HL-60/S4 (cell line): Measurements from ENCODE around the gene C11orf54.
"Not testable (repeated sequence)": the region's sequence is repeated elsewhere in the genome, so short reads cannot be mapped to it uniquely, and the experiment has no call there.

Experiments
- in situ Hi-C: fragments of 300-500 bp; cut with MboI; formaldehyde crosslinking; loops from 2 replicates; pipeline ENCODE4 v1.14.3; 2022; ENCODE audit warnings: low sequenced_read_pairs

C11orf54 gene

DNA sequence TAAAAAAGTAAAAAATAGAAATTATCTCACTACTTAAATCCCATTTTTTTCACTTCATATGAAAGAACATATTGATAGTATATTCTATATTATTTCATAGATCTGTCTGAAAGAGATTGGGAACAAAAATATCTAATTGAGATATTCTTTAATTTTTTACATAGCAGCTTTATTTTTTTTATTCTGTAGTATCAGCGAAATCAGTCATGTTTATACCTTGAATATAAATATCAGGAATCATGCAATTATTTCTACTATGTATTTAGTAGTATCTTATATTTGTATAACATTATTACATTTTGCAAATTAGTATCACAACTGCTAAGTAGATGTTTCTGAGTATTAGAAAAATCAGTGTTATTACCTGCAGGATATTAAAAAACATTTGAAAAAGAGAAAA, 20.4 kb downstream of the C11orf54 start:
- in situ Hi-C loops = no loop called here

- in situ Hi-C loops = no loop called here
Measured at GRCh38 chr11:93765551-93765950, 24.1 kb downstream of the C11orf54 start.

DNA sequence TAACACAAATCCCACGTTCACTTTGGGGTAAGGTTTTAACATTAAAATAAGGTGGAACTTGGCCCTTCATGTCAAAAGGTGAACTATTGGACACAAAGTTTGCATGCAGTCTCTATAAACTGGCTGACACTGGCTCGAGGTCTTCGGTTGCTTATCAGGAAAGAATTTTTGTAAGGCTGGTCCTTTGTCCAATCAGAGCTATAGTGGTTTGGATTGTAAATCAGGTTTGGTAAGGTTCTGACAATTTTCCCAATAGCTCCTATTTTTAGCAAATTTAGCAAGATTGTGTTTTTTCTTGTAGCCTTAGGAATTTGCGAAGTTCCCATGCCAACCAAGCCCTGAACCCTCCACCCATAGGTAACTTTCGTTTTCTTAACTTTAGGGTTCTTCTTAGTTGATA, 25.0 kb downstream of the C11orf54 start:
- in situ Hi-C loops = no loop called here

DNA sequence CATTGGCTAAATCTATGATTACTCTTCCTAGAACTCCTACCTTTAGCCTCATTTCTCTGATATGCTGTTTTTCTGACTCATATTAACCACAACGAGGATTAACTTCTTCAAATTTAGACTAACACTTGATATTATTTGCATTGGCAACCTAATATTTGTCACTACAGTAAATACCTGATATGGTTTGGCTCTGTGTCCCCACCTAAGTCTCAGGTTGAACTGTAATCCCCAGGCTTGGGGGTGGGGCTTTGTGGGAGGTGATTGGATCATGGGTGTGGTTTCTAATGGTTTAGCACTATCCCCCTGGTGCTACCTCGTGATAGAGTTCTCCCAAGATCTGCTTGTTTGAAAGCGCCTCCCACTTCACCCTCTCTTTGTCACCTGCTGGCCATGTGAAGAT, 25.5 kb downstream of the C11orf54 start:
- in situ Hi-C loops = no loop called here

DNA sequence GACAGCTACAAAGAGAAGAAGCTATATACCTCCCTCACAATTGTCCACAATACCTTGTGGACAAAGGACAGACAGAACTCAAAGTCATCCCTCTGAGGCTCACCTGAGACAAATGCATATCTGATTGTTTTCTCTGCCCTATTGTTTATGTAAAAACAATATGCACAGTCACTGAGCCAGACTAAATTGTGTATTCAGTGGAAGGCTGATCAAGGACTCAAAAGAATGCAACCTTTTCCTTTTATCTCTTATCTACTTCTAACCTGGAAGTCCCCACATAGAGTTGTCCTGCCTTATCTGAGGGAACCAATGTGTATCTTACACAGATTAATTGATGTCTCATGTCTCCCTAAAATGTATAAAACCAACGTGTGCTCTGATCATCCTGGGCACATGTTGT, 28.7 kb downstream of the C11orf54 start:
- in situ Hi-C loops = no loop called here

GRCh38 chr11:93772123-93772522, 30.7 kb downstream of the C11orf54 start:
- in situ Hi-C loops = no loop called here

- in situ Hi-C loops = no loop called here
Measured at GRCh38 chr11:93773045-93773477, 31.6 kb downstream of the C11orf54 start.

- in situ Hi-C loops = no loop called here
Measured at GRCh38 chr11:93773601-93774200, 32.2 kb downstream of the C11orf54 start.

- in situ Hi-C loops = not testable (repeated sequence)
Measured at GRCh38 chr11:93774560-93774959, 33.1 kb downstream of the C11orf54 start.

DNA sequence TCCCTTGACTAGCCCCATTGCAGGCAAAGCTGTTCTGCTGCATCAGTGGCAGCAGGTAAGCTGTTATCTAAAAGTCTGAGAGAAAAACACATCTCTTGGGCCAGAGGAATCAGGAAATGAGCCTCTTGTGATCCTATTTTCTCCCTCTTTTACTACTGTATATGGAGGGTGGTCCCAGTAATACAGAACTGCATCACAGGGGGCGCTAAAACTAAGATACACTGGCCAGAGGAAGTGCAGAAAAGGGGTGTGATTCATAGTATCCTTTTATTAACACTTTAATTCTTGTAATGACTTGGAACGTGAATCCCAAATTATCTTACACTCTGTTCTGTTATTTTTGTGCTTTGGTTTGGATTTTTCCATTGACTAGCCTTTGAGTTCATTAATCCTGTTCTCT, 33.8 kb downstream of the C11orf54 start:
- in situ Hi-C loops = no loop called here

- in situ Hi-C loops = no loop called here
Measured at GRCh38 chr11:93783362-93783761, 41.9 kb downstream of the C11orf54 start.

DNA sequence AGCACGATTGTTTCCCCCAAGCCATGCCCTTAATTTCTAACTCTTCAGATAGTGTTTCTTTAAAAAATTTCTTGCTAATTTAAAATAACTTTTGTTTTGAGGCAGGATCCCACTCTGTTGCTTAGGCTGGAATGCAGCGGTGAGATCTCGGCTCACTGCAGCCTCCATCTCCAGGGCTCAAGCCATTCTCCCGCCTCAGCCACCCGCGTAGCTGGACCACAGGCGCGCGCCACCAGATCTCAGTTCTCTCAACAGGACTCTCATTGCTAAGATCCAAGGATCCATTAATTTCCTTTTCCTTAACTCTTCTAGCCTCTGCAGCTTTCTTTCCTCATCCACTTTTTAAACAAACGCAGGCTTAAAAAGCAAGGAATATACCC, 42.3 kb downstream of the C11orf54 start:
- in situ Hi-C loops = no loop called here

GRCh38 chr11:93784145-93784934, 42.9 kb downstream of the C11orf54 start, which contains the start of gene MED17:
Gene MED17, plus strand, starts transcription at chr11:93784282. Its CDS starts 232 bp downstream, at chr11:93784514.
- in situ Hi-C loops = no loop called here

- in situ Hi-C loops = no loop called here
Measured at GRCh38 chr11:93784935-93785360, 43.5 kb downstream of the C11orf54 start.

DNA sequence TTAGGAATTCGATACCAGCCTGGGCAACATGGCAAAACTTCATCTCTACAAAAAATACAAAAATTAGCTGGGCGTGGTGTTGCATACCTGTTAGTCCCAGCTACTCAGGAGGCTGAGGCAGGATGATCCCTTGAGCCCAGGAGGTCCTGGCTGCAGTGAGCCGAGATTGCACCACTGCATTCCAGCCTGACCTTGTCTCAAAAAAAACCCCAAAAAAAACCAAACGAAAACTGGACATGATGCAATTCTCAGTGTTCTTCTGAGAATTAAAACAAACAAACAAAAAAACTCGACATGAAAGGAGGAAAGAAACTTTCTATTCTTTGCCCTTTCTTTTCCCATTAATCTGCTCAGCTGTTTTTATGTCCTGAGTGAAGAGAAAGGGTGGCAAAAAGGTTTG, 50.0 kb downstream of the C11orf54 start:
- in situ Hi-C loops = no loop called here

DNA sequence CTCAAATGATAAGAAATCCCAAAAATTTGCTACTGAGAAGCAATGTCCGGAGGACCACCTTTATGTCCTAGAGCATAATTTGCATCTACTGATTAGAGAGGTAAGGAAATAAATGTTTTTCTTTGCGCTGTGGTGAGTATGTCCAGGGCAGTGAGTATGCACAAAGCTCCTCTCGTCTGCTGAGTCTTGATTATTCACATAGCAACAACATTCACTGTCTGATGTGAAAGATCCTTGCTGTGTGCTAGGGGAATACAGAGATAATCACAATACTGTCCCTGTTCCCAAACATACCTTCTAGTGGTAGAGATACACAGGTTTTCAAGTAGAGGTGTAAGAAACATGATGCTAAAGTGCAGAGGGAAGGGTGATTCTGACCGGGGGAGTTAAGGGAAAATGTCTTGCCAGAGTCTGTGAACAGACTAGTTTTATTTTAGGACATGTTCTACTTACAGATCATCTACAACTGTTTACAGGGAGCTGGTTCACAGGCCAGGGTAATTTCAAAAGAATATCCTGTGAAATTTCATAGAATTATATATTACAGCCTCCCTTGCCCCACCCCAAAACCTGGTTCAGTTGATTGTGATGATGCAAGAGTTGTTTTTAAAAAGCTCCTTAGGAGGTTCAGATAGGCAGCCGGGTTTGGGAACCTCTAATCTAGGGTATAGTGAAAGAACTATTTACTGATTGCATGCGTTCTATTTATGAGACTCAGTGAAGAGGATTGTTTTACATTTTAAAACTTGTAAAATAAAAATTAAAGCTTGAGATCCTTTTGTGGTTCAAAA, 55.2 kb downstream of the C11orf54 start:
- in situ Hi-C loops = no loop called here

DNA sequence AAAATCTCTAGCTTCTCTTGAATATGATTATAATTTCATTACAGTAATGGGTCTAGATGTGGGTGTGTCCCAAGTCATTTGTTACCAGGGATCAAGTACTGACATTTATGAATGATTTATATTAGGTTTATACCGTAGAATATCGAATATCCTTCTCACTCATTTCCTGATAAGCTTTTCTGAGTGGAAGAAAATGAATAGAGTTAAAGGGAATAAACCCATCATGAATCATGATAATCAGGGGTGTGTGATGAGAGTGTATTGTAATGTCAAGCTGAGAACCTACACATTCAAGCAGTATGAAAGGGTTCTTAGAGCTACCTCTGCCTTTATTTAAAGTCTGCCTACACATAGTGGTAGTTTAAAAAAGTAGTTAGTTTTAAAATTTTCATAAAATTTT, 59.9 kb downstream of the C11orf54 start:
- in situ Hi-C loops = no loop called here

- in situ Hi-C loops = no loop called here
Measured at GRCh38 chr11:93804879-93805278, 63.4 kb downstream of the C11orf54 start.

- in situ Hi-C loops = no loop called here
Measured at GRCh38 chr11:93807980-93808379, 66.5 kb downstream of the C11orf54 start.

GRCh38 chr11:93813974-93814373, 72.5 kb downstream of the C11orf54 start:
- in situ Hi-C loops = no loop called here
